Activated naive CD8-positive, alpha-beta T cell treated with anti-CD3 and anti-CD28 coated beads, Interleukin-2, amount 50 U/mL, for 24 hours (primary cell): ENCODE measurements around the gene SH2D4B.

Experiments
- ATAC-seq: fragments of 150-1000 bp; cut with Tn5 transposase; one replicate; pipeline ENCODE4 v1.10.0; 2021
- DNase-seq: peaks from one replicate; pipeline ENCODE4 v3.0.0; 2021
- H3K27ac Mint-ChIP-seq: one replicate; pipeline ENCODE4 v1.8.0; 2021; ENCODE audit warnings: mild to moderate bottlenecking, mixed read lengths
- H3K27me3 Mint-ChIP-seq: one replicate; pipeline ENCODE4 v1.8.0; 2021; ENCODE audit warnings: mixed read lengths
- H3K36me3 Mint-ChIP-seq: one replicate; pipeline ENCODE4 v1.8.0; 2021; ENCODE audit warnings: low read depth, mixed read lengths
- H3K4me1 Mint-ChIP-seq: one replicate; pipeline ENCODE4 v1.8.0; 2021; ENCODE audit warnings: mixed read lengths
- H3K4me3 Mint-ChIP-seq: one replicate; pipeline ENCODE4 v1.8.0; 2021; ENCODE audit warnings: mild to moderate bottlenecking, moderate library complexity, mixed read lengths
- H3K9me3 Mint-ChIP-seq: one replicate; pipeline ENCODE4 v1.8.0; 2021; ENCODE audit warnings: mixed read lengths

The SH2D4B gene

DNA sequence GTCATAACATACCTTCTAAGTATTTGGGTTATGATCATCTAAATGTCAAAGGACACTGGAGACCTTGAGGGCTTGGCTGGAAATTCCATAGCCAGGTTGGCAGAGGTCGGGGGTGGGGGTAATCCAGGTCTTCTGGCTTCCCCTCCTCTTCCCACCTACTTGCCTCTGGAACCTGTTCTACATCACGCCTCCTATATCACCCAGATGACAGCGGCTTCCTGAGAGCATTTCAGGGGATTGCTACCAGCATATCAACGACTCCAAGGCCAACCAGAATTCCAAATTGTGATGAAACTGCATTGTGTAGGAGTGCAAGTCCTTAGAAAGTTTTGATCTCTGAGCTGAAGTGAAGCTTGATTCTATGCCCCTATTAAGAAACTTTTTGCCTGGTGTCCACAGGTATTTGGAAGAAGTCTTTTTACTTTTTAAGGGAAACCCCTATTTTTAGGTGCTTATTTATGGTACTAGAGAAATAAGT is 95.7 kb downstream of the SH2D4B start:
- Mint-ChIP-seq H3K4me3 (no peak overlapping the region), H3K36me3 (no peaks in the 10 kb centered on the region), H3K27ac (no peak overlapping the region), H3K27me3 (peaks cover 3% of the 10 kb centered on the region), H3K9me3 (no peaks in the 10 kb centered on the region), H3K4me1 (no peaks in the 10 kb centered on the region)
- ATAC-seq (no peak), DNase-seq (no peak)

DNA sequence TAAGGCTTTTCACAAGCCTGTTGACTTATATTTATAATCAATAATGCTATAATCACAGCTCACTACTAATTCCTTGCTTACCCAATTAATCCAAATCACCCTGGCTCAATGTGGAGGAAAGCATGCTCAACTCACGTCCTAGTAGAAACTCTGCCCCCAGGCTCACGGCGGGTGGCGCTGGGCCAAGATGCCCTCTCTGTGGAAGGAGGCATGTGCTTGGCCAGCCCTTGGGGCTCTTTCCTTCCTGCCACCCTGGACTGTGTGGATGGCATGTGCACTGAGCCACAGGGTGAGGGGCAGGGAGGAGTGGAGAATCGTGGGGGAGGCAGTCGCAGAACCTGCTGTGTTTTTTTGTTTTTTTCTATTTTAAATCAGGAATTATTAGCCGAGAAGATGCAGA is 96.2 kb downstream of the SH2D4B start:
- Mint-ChIP-seq H3K4me3 (no peak overlapping the region), H3K36me3 (no peaks in the 10 kb centered on the region), H3K27ac (no peak overlapping the region), H3K27me3 (peaks cover 3% of the 10 kb centered on the region), H3K9me3 (no peaks in the 10 kb centered on the region), H3K4me1 (no peaks in the 10 kb centered on the region)
- DNase-seq: no peak
- ATAC-seq: no peak

DNA sequence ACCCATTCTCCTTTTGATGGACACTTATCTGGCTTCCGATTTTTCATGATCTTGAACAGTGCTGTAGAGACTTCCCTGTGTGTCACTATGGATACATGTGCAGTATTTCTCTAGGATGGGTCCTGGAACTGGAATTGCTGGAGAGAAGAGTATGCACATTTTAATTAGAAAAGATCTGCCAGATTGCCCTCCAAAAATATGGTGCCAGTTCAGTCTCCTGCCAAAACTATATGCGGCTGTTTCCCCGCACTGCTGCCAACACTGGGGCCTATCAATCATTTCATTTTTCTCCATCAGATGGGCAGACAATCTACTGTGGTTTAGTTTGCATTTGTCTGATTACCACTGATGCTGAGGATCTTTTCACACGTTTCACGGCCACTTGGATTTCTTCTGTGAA is 105.0 kb downstream of the SH2D4B start:
- Mint-ChIP-seq H3K4me3 (no peak overlapping the region), H3K4me1 (no peaks in the 10 kb centered on the region), H3K27ac (no peak overlapping the region), H3K36me3 (no peaks in the 10 kb centered on the region), H3K9me3 (no peaks in the 10 kb centered on the region), H3K27me3 (peaks cover 2% of the 10 kb centered on the region)
- ATAC-seq: no peak
- no peak for DNase-seq

DNA sequence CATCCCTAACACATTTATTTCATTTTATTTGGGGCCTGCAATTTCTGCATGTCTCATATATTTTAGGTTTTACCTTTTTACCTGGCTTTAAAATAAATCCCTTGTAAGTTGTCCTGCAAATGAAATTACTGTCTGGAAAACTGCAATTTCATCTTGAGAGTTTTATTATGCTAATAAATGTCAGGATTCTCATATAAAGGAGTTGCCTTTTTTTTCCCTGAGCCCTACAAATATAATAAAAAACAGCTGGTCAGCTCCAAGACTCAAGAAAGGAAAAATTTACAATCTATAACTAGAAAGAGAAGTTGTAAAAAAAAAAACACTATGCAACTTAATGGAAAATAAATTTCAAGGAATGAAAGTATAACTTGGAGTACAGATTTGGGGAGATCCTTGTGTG is 108.7 kb downstream of the SH2D4B start:
- no peaks in the 10 kb centered on the region for H3K36me3 Mint-ChIP-seq
- no peak for ATAC-seq
- no peak overlapping the region for H3K27ac Mint-ChIP-seq
- DNase-seq: no peak
- no peaks in the 10 kb centered on the region for H3K4me1 Mint-ChIP-seq
- no peak overlapping the region for H3K4me3 Mint-ChIP-seq
- H3K27me3 Mint-ChIP-seq: peaks cover 4% of the 10 kb centered on the region
- no peaks in the 10 kb centered on the region for H3K9me3 Mint-ChIP-seq

DNA sequence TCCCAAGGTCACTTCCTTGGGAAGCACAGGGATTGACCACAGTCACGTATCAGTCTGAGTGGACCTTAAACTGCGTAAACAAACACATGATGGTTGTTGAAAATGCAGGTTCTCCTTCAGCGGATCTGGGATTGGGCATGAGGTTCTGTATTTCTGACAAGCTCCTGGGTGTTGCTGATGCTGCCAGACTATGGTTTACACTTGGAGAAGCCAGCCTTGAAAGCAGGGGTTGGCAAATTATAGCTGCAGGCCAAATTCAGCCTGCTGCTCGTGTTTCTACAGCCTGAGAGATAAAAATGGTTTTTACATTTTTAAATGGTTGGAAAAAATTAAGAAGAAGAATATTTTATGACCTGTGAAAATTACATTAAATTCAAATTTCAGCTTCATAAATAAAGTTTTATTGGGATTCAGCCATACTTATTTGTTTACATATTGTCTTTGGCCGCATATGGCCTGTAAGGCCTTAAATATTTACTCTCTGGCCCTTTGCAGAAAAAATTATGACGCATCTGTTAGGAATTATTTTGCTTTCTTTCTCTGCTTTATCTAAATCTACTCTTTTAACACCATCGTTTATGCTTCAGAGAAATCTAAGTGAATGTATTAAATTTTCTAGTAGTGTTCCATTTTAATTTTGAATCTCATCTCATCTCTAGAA is 109.6 kb downstream of the SH2D4B start:
- Mint-ChIP-seq H3K4me1 (no peaks in the 10 kb centered on the region), H3K4me3 (no peak overlapping the region), H3K27me3 (peaks cover 4% of the 10 kb centered on the region), H3K36me3 (no peaks in the 10 kb centered on the region), H3K9me3 (no peaks in the 10 kb centered on the region), H3K27ac (no peak overlapping the region)
- ATAC-seq (no peak), DNase-seq (no peak)

DNA sequence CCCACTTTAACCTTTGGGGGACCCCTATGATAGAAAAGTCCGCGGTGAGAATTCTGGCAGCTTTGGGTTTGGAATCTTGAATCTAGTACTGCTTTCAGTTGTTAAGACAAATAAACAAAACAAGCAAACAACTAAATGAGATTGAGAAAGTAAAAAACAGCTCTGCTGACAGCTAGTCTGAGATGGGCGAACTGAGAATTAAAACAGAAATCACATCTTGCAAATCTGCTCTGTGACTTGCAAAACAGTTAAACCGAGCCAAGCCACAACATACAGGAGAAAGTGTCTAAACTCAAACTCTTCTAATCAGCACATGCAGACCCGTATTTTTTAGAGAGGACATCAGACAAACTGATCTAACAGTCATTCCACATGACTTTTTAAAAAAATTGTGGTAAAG is 110.4 kb downstream of the SH2D4B start:
- Mint-ChIP-seq H3K4me3 (no peak overlapping the region), H3K27me3 (peaks cover 4% of the 10 kb centered on the region), H3K27ac (no peak overlapping the region), H3K9me3 (no peaks in the 10 kb centered on the region), H3K36me3 (no peaks in the 10 kb centered on the region), H3K4me1 (no peaks in the 10 kb centered on the region)
- no peak for DNase-seq
- no peak for ATAC-seq

DNA sequence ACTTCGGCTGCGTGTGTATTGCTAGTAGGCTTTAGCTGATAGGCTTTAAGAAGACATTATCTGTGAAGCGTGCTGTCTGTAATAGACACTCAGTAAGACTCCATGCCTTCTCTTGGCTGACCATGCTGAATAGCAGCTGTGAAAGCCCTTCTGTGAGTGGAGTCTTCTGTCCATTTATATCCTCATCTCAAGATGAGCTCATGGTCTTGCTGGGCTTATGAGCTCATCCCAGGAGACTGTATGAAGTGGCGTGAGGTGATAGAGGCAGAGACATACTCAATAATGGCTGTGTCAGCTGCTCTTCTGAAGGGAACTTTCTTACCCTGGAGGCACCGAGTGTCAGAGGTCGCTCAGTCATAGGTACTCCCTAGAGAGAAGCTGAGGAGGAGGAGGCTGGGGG is 111.5 kb downstream of the SH2D4B start:
- Mint-ChIP-seq H3K9me3 (peaks cover 10% of the 10 kb centered on the region), H3K4me3 (no peak overlapping the region), H3K27ac (no peak overlapping the region), H3K4me1 (no peaks in the 10 kb centered on the region), H3K36me3 (no peaks in the 10 kb centered on the region), H3K27me3 (peaks cover 4% of the 10 kb centered on the region)
- ATAC-seq (no peak), DNase-seq (no peak)

DNA sequence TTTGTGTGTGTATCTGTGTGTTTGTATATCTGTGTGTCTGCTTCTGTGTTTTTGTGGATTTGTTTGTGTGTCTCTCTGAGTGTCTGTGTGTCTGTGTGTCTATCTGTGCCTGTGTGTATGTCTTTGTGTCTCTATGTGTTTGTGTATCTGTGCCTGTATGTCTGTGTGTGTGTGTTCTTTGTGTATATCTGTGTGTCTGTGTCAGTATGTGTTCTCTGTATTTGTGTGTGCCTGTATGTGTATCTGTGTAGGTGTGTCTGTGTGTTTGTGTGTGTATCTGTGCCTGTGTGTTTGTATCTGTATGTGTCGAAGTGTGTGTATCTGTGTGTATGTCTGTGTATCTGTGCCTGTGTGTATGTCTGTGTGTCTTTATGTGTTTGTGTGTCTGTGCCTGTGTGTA is 118.2 kb downstream of the SH2D4B start:
- Mint-ChIP-seq H3K9me3 (peaks cover 10% of the 10 kb centered on the region), H3K27me3 (peaks cover 2% of the 10 kb centered on the region), H3K36me3 (no peaks in the 10 kb centered on the region), H3K27ac (no peak overlapping the region), H3K4me1 (no peaks in the 10 kb centered on the region), H3K4me3 (no peak overlapping the region)
- ATAC-seq (no peak), DNase-seq (no peak)

DNA sequence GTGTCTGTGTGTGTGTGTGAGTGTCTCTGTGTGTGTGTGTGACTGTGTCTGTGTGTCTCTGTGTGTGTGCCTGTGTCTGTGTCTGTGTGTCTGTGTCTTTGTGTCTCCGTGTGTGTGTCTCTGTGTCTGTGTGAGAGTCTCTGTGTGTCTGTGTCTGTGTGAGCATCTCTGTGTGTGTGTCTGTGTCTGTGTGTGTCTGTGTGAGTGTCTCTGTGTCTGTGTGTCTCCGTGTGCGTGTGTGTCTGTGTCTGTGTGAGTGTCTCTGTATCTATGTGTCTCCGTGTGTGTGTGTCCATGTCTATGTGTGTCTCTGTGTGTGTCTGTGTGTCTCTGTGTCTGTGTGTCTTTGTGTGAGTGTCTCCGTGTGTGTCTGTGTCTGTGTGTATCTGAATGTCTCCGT is 120.4 kb downstream of the SH2D4B start:
- no peak overlapping the region for H3K4me3 Mint-ChIP-seq
- peaks cover 5% of the 10 kb centered on the region for H3K4me1 Mint-ChIP-seq
- H3K9me3 Mint-ChIP-seq: peaks cover 10% of the 10 kb centered on the region
- H3K27me3 Mint-ChIP-seq: peaks cover 10% of the 10 kb centered on the region
- no peak overlapping the region for H3K27ac Mint-ChIP-seq
- ATAC-seq (no peak), DNase-seq (no peak)
- H3K36me3 Mint-ChIP-seq: no peaks in the 10 kb centered on the region

DNA sequence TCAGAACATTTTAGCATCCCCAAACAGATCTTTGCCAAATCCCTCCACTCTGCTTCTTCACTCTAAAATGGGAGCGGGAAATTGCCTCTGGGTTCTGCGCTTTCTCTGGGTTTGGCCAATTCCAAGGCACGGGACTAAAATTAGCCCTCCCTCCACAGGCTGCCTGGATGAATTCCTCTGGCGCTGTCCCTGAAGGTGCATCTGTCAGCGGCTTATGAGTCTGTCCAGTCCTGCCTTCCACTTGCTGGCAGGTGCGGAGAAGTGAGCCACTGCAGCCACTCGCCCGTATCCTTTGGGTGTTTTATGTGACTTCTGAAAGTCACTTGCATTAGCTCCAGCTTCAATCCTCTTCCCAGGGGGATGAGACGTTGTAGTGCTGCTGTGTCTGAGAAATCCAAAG is 121.6 kb downstream of the SH2D4B start:
- no peak for DNase-seq
- Mint-ChIP-seq H3K4me1 (peaks cover 5% of the 10 kb centered on the region), H3K9me3 (no peaks in the 10 kb centered on the region), H3K36me3 (no peaks in the 10 kb centered on the region), H3K27me3 (peaks cover 14% of the 10 kb centered on the region), H3K27ac (no peak overlapping the region), H3K4me3 (no peak overlapping the region)
- no peak for ATAC-seq

DNA sequence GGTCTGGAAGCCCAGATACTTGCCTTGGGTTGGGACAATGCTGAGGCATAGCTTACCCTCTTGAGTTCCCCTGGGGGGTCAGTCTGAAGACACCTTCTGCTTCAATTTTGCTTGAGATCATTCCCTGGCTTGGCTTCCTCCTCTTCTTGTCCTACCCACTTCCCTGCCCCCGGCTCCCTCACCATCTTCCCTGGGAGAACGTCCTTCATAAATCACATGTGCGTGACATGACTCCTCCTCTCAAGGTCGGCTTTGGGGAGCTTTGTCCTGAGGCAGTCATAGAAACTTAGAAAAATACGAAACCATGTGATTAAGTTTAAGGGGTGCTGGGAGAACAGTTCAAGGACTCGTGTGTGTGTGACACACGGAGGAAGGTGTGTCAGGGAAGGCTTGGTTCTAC is 122.6 kb downstream of the SH2D4B start:
- peaks cover 14% of the 10 kb centered on the region for H3K27me3 Mint-ChIP-seq
- no peaks in the 10 kb centered on the region for H3K9me3 Mint-ChIP-seq
- peaks cover 6% of the 10 kb centered on the region for H3K4me1 Mint-ChIP-seq
- no peaks in the 10 kb centered on the region for H3K36me3 Mint-ChIP-seq
- no peak for ATAC-seq
- H3K4me3 Mint-ChIP-seq: no peak overlapping the region
- no peak overlapping the region for H3K27ac Mint-ChIP-seq
- DNase-seq: no peak

DNA sequence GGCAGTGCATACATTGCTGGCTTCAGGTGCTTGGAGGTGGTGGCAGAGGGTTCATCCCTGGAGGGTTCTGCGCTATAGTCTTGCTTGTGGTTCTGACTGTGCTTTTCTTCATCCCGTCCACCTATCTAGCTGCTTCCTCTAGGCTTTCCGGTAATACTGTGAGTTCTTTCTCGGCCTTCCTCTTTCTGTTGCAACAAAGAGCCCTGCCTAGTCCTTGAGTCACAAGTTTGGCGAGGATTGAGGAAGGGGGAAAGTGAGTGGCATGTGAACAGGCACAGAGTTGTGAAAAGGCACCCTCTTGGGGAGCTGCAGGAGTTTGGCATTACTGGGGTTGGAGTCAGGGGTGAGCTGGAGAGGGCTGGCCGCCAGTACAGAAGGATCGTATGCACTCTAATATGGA is 123.0 kb downstream of the SH2D4B start:
- no peaks in the 10 kb centered on the region for H3K9me3 Mint-ChIP-seq
- H3K4me3 Mint-ChIP-seq: no peak overlapping the region
- peaks cover 14% of the 10 kb centered on the region for H3K27me3 Mint-ChIP-seq
- no peak for DNase-seq
- no peaks in the 10 kb centered on the region for H3K36me3 Mint-ChIP-seq
- H3K27ac Mint-ChIP-seq: no peak overlapping the region
- H3K4me1 Mint-ChIP-seq: peaks cover 6% of the 10 kb centered on the region
- no peak for ATAC-seq

DNA sequence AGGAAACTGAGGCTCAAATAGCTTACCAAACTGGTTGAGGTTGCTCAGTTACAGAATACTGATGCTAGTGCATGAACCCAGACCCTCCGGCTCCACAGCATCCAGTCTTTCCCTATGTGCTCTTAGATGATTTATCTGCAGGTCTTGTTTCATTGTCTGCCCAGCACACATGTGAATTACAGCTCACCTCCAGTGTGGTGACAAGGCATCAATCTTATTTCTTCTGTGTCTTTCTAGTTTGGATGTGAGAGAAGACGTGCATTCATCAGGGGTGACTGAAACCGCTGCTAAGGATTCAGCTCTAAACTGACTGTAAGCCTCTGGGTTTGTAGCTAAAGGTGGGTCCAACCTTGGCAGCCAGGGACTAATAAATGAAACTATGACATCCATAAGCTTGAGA is 123.8 kb downstream of the SH2D4B start:
- H3K36me3 Mint-ChIP-seq: no peaks in the 10 kb centered on the region
- H3K27ac Mint-ChIP-seq: no peak overlapping the region
- no peaks in the 10 kb centered on the region for H3K9me3 Mint-ChIP-seq
- DNase-seq (no peak), ATAC-seq (no peak)
- peaks cover 6% of the 10 kb centered on the region for H3K4me1 Mint-ChIP-seq
- no peak overlapping the region for H3K4me3 Mint-ChIP-seq
- H3K27me3 Mint-ChIP-seq: peaks cover 14% of the 10 kb centered on the region

DNA sequence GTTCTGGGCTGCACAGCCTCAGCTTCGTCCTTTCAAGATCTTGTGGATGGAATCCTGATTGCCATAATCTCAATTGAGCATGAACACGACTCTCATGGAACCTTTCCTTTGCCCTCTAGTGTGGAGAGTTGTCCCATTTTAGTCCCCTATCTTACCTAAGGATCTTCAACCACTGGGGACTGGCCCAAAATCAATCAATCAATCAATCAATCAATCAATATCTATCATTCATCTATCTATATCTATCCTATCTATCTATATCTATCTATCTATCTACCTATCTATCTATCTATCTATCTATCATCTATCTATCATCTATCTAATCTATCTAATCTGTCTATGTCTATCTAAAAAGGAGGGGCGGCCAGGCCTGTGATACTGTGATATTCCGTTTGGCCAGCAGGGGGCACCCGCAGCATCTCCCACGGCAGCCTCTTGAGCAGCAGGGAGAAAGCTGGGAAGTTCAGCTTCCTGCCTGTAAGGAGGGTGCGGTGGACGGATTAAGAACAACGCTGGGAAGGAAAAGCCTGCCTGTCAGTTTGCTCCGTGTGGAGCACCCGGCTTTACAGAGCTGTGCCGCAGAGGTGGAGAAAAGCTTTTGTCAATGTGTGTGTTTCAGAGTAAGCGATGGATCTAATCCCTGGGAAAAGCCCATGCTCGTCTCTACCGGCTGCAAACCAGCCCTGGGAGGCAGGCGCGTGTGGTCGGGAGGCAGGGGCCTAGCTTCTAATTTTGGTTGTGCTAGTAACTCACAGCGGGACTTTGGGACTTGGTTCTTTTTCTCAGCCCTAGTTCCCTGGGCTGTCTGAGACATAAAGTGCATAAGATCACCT is 124.9 kb downstream of the SH2D4B start:
- ATAC-seq: peak; percentile 64
- H3K27ac Mint-ChIP-seq: no peak overlapping the region
- no peaks in the 10 kb centered on the region for H3K36me3 Mint-ChIP-seq
- H3K27me3 Mint-ChIP-seq: peaks cover 14% of the 10 kb centered on the region
- peaks cover 6% of the 10 kb centered on the region for H3K4me1 Mint-ChIP-seq
- no peaks in the 10 kb centered on the region for H3K9me3 Mint-ChIP-seq
- no peak overlapping the region for H3K4me3 Mint-ChIP-seq
- peak; percentile 78 for DNase-seq

DNA sequence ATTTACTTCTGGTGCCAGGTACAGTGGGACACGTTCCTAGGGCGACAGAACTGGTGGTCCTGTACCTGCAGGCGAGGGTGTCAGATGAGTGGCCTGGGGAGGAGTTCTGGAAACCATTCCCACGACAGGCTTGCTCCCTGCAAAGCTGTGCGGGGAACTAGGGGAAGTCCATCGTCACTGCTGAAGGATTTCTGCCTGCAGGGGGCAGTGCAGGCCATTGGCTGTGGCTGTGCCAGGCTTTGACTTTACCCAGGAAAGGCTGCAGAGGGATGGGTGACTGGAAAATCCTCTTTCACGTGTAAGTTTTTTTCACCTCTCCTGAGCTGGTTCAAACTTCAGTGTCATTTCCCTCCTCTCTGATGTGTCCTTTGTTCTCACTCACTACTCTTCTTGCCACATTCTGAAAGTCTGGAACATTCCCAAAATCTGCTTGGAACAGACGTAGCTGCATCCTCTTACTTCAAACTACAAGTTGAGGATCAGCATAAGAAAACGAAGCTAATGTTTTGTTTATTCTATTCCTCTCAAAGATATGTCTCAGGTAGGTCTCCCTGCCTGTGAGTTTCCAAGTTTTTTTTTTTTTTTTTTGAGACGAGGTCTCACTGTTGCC is 126.5 kb downstream of the SH2D4B start:
- Mint-ChIP-seq H3K36me3 (no peaks in the 10 kb centered on the region), H3K9me3 (no peaks in the 10 kb centered on the region), H3K4me3 (no peak overlapping the region), H3K27ac (no peak overlapping the region), H3K4me1 (peaks cover 6% of the 10 kb centered on the region), H3K27me3 (peaks cover 14% of the 10 kb centered on the region)
- ATAC-seq (no peak), DNase-seq (peak; percentile 72)
